ENCODE data around the gene STOML1.

Gene STOML1, protein sequence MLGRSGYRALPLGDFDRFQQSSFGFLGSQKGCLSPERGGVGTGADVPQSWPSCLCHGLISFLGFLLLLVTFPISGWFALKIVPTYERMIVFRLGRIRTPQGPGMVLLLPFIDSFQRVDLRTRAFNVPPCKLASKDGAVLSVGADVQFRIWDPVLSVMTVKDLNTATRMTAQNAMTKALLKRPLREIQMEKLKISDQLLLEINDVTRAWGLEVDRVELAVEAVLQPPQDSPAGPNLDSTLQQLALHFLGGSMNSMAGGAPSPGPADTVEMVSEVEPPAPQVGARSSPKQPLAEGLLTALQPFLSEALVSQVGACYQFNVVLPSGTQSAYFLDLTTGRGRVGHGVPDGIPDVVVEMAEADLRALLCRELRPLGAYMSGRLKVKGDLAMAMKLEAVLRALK

GRCh38 chr15:73991726-73992593, at the start of gene STOML1:
Gene STOML1 (minus strand): TSS chr15:73992295. CDS start chr15:73992223, 72 bp downstream.
- peak; percentile 93 for DNase-seq (ENCODE audit: low read depth)

- DNase-seq (ENCODE audit: low read depth): no peak
Measured at GRCh38 chr15:74041311-74041756, 49.2 kb upstream of the STOML1 start.

DNA sequence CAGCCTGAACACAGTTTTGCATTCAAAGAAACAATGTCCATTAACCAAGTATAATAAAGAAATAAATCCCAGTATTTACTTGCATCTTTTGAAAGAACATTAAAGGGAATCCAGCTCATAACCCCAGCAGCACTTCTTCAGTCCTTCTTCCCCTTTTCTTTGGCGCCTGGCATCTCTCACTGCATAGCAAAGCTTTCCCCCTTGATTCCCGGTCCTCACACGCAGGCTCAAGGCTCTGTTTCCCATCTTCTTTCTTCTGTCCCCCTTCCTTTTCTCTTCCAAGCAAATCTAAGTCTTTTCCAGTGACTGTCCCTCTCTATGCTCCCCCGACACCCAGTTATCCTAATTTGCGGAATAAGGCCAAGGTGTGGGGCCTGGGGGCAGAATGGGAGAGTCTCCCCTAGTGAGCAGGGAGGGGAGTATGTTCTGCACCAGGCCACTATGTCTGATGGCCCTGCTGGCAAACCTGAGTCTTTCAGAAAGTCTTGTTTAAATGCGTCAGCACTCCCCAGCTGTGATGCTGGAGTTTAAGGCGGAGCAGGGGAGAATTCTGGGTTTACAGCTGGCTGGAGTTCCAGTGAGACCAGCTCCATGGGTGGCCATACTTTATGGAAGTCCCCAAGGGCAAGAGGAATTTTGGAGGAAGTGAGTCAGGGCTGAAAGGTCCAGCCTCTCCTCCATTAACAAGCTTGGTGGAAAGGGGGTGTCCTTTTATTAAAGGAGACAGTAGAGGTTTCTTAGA, 48.2 kb upstream of the STOML1 start:
- DNase-seq (ENCODE audit: low read depth): no peak

GRCh38 chr15:74039656-74040010, 47.5 kb upstream of the STOML1 start:
- no peak for DNase-seq (ENCODE audit: low read depth)

DNA sequence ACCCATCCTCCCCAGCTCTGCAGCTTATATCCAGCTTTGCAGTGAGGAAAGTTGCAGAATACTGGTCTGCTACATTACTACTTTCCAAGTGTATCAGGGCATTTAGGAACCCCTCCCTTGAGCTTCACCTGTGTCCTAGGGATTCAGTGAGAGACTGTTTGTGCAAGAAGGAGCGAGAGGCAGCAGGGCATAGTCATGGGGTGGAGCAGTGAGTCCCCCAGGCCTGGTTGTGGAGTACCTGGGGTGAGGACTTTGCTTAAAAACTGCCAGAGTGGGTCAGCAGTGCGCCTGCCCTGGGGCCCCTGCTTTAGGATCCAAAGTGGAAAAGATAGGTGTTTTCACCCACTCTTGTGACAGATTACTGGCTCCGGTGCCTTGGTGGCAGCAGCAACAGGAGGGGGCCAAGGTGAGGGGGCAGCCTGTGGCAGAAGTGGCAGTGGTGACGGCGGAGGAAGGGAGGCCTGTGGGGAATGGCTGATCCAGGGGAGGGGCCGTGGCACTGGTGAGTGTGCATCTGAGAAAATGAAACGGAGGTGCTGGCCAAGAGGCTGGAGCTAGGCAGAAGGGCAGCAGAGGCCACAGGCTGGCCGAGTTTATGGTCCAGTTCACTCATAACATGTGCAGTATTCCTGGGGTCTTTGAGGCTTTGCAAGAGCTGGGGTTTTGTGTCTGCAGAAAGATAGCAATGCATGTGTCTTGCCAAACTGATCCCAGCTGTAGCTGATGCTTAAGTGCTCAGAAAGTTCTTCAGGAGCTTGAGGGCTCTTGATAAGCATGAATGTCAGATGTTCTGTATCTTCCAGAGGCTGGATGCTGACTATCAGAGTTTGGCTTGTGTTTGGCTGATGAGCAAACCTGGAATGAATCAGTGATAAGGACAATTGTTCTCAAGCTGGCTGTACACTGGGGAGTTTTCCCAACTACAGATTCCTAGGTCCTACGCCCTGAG, 46.9 kb upstream of the STOML1 start:
- DNase-seq (ENCODE audit: low read depth): no peak

DNA sequence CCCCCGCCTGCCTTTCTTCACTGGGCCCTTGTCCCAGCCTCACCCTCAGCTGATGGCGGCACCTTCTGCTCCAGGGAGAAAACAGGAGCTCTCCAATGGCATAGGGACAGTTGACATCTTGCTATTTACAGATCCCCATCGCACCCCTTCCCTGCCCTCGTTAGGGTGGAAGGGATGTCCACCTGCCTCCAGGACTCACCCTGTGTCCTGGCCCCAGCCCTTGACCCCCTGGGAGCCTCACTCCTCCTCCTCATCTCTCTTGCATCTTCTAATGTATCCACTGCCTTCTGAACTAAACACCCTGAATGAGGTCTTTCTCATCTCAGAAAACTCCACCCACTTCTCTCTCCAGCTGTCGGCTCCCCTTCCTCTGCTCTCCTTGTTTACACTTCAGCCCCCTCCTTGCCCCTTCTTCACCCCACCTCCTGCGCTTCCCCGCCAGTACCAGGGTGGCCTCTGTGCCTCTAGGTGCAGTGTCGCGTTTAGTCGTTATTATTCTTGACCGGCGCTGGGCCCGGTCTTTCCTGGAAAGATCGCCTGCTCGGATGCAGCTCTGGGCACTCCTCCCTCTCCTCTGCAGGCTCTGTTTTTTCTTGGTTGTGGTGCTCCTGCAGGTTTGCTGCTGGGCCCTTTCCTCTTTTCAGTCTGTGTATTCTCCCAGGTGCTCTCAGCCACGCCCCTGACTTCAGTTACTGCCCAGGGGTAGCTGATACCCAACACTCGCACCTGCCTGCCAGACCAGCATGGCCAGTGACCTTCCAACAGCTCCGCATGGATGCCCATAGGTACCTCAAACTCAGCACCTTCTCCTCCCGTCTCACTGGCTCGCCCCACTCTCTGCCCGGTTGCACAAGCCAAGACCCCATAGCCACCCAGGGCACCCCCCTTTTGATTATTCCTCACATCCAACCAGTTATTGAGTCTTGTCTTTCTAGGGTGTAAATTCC, 45.3 kb upstream of the STOML1 start:
- DNase-seq (ENCODE audit: low read depth): no peak

- DNase-seq (ENCODE audit: low read depth): no peak
Measured at GRCh38 chr15:74036271-74037170, 44.4 kb upstream of the STOML1 start.

GRCh38 chr15:74035121-74036017, 43.3 kb upstream of the STOML1 start:
- DNase-seq (ENCODE audit: low read depth): no peak

DNA sequence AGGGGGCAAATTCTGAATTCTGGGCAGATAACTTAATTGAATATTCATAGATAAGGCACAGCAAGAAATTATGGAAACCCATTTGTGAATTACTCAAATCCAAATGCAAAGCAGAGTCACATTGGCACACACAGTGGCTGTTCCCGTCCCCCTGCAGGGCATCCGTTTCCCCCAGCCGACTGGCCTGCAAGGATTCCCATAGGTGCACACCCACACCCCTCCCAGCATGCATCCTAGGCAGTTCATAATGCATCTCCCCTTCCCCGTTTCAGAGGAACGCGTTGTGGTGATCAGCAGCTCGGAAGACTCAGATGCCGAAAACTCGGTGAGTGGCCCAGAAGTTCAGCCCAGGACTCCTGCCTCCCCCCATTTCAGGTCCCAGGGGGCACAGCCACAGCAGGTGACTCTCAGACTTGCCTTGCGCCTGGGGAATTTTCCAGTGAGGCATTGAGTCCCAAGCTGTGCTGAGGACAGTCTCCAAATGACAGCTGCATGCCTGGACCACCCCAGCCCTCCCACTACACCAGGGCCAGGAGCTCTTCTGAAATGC, 42.2 kb upstream of the STOML1 start:
- no peak for DNase-seq (ENCODE audit: low read depth)

- peak; percentile 76 for DNase-seq (ENCODE audit: low read depth)
Measured at GRCh38 chr15:74032606-74033561, 40.8 kb upstream of the STOML1 start.

- no peak for DNase-seq (ENCODE audit: low read depth)
Measured at GRCh38 chr15:74032046-74032445, 40.0 kb upstream of the STOML1 start.

GRCh38 chr15:74028646-74029045, 36.6 kb upstream of the STOML1 start:
- no peak for DNase-seq (ENCODE audit: low read depth)

GRCh38 chr15:74027688-74028087, 35.6 kb upstream of the STOML1 start:
- no peak for DNase-seq (ENCODE audit: low read depth)

DNA sequence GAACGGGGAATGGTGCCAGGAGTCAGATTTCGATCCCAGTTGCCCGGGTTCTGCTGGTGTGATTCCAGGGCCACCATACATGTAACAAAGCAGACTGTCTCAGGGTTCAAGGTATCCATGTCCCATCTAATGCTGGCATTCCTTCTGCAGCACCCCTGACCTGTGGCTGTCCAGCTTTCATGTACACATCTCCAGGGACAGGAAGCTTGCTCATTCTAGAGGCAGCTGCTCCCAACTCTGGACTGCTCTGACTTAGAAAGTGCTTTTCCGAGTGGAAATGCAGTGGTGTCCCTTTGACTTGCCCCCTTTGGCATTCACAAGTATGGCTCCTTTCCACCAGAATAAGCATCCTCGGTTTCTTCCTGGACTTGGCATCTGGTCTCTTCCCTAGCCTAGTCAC, 33.3 kb upstream of the STOML1 start:
- DNase-seq (ENCODE audit: low read depth): no peak

DNA sequence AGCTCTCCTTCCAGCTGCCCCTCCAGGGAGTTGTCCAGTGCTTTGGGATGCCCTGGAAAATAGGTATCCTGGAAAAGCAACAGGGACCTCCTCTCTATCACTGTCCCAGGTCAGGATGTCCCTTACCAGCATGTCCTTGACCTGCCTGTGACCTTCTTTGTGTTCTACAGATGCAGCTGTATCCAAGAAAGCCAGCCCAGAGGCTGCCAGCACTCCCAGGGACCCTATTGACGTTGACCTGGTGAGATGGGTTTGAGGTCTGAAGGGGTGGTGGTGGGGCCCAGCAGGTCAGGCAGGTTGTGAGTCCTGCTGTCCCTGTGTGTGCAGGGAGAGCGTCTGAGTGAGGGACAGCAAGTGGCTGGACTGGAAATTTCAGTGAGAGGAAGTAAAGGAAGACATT, 32.6 kb upstream of the STOML1 start:
- no peak for DNase-seq (ENCODE audit: low read depth)

DNA sequence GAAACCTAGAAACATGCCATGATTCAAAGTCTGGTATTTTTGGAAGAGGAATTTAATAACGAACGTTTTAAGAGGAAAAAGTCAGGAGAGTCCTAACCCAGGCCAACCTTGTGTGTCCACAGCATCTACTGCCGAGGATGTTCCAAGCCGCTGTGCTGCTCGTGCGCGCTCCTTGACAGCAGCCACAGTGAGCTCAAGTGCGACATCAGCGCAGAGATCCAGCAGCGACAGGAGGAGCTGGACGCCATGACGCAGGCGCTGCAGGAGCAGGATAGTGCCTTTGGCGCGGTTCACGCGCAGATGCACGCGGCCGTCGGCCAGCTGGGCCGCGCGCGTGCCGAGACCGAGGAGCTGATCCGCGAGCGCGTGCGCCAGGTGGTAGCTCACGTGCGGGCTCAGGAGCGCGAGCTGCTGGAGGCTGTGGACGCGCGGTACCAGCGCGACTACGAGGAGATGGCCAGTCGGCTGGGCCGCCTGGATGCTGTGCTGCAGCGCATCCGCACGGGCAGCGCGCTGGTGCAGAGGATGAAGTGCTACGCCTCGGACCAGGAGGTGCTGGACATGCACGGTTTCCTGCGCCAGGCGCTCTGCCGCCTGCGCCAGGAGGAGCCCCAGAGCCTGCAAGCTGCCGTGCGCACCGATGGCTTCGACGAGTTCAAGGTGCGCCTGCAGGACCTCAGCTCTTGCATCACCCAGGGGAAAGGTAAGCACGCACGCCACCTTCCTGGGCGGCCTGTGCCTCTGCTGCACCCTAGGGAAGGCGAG, 30.8 kb upstream of the STOML1 start:
- no peak for DNase-seq (ENCODE audit: low read depth)

All from CMK (cell line).